Hepatocyte (in vitro differentiated cells): Measurements from ENCODE around the gene HMGN2.

Source experiments
- EZH2phosphoT487 ChIP-seq: fragments of 200-600 bp; sonication (generic); IDR thresholded peaks from one replicate; pipeline ENCODE4 v1.6.1; 2018; ENCODE audit warnings: antibody characterized with exemption, mild to moderate bottlenecking, low read depth, moderate library complexity; ENCODE audit not compliant: unreplicated experiment, severe bottlenecking
- TF ChIP-seq, protein P1 (sequence below): fragments of 200-600 bp; sonication (generic); IDR thresholded peaks from 2 replicates; pipeline ENCODE4 v1.5.1; 2016; ENCODE audit warnings: antibody characterized with exemption, mild to moderate bottlenecking; ENCODE audit not compliant: poor library complexity

DNA sequence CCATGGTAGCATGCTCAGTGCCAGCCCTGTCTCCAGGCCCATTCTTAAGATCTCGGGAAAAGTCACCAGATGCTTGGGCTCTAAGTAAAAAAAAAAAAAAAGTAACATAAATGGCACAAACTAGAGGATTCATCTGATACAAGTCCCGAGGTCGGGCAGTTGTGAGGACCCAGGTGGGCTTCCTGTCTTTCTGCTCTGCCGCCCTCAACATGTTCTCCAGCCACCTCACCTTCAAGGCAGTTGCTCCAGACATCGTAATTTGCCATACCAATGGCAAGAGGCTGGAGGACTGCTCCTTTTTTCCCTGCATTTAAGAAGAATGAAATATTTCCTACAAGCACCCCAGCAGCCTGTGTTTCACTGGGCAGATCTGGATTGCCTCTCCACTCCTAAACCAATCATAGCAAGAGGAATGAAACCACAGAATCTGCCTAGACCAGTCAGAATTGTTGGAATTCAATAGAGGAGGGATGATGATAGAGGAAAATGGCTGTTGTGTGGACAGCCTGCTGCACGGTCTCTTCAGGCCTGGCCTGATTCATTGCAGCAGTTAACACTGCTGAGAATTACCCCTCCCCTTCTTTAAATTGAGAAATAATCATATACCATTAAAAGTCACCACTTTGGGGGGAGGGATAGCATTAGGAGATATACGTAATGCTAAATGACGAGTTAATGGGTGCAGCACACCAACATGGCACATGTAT is 5.4 kb downstream of the HMGN2 start:
- TF ChIP-seq, protein P1, sequence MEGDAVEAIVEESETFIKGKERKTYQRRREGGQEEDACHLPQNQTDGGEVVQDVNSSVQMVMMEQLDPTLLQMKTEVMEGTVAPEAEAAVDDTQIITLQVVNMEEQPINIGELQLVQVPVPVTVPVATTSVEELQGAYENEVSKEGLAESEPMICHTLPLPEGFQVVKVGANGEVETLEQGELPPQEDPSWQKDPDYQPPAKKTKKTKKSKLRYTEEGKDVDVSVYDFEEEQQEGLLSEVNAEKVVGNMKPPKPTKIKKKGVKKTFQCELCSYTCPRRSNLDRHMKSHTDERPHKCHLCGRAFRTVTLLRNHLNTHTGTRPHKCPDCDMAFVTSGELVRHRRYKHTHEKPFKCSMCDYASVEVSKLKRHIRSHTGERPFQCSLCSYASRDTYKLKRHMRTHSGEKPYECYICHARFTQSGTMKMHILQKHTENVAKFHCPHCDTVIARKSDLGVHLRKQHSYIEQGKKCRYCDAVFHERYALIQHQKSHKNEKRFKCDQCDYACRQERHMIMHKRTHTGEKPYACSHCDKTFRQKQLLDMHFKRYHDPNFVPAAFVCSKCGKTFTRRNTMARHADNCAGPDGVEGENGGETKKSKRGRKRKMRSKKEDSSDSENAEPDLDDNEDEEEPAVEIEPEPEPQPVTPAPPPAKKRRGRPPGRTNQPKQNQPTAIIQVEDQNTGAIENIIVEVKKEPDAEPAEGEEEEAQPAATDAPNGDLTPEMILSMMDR = no peak
- TF ChIP-seq EZH2phosphoT487 = no peak
